GM12874 (cell line): ENCODE data around the gene ATG2A.

Source experiments
- CTCF ChIP-seq: IDR thresholded peaks from 2 replicates; pipeline ENCODE4 v1.5.1; 2011; ENCODE audit warnings: low read depth, mild to moderate bottlenecking, control low read depth, low read length, moderate library complexity; ENCODE audit not compliant: insufficient read depth

Gene ATG2A

GRCh38 chr11:64916775-64917662 is at the start of gene ATG2A:
TSS of gene ATG2A (minus strand) at chr11:64917209. CDS start at chr11:64917135, 74 bp downstream.
- no peak for TF ChIP-seq CTCF

- no peak for TF ChIP-seq CTCF
Measured at GRCh38 chr11:64963072-64963631, 46.1 kb upstream of the ATG2A start.

GRCh38 chr11:64960719-64961118 is 43.7 kb upstream of the ATG2A start:
- no peak for TF ChIP-seq CTCF

- TF ChIP-seq CTCF: no peak
Measured at GRCh38 chr11:64959498-64959897, 42.5 kb upstream of the ATG2A start.

GRCh38 chr11:64954201-64954600 is 37.2 kb upstream of the ATG2A start:
- TF ChIP-seq CTCF: no peak

GRCh38 chr11:64951529-64951928 is 34.5 kb upstream of the ATG2A start:
- TF ChIP-seq CTCF: no peak

GRCh38 chr11:64947208-64947814 is 30.3 kb upstream of the ATG2A start:
- no peak for TF ChIP-seq CTCF
